ENCODE data around the gene ANO2.

DNA sequence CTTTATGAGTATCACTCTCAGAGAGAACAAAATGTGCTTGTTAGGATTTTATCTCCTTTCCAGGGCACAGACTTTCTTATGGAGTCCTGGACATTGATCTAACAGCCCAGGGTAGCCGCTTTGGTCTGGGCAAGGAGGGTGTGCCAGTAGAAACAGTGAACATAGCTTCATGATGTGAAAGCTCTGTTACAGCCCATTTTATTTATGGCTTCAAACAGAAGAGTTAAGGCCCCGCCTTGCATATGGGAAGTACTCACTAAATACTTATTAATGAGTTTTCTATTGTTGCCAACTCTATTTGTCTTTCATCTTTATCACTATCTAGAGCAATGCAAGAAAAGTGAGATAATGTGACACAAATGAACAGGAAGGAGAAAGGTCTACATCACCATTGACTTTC lies 312.6 kb downstream of the ANO2 start:
- TF ChIP-seq GLIS3 (CRISPR knock-in tag; IDR thresholded peaks at IDR 0.05): no peak
- TF ChIP-seq PPARA (CRISPR knock-in tag; IDR thresholded peaks at IDR 0.05; ENCODE audit: borderline replicate concordance): no peak
- TF ChIP-seq TOX (CRISPR knock-in tag; IDR thresholded peaks at IDR 0.05; ENCODE audit: borderline replicate concordance): no peak
- no peak for TF ChIP-seq ZNF8 (CRISPR knock-in tag; IDR thresholded peaks at IDR 0.05)
- TF ChIP-seq, protein P1, sequence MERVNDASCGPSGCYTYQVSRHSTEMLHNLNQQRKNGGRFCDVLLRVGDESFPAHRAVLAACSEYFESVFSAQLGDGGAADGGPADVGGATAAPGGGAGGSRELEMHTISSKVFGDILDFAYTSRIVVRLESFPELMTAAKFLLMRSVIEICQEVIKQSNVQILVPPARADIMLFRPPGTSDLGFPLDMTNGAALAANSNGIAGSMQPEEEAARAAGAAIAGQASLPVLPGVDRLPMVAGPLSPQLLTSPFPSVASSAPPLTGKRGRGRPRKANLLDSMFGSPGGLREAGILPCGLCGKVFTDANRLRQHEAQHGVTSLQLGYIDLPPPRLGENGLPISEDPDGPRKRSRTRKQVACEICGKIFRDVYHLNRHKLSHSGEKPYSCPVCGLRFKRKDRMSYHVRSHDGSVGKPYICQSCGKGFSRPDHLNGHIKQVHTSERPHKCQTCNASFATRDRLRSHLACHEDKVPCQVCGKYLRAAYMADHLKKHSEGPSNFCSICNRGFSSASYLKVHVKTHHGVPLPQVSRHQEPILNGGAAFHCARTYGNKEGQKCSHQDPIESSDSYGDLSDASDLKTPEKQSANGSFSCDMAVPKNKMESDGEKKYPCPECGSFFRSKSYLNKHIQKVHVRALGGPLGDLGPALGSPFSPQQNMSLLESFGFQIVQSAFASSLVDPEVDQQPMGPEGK (CRISPR knock-in tag; IDR thresholded peaks at IDR 0.05; ENCODE audit: borderline replicate concordance): no peak
- TF ChIP-seq SNAI2 (CRISPR knock-in tag; IDR thresholded peaks at IDR 0.05): no peak
- TF ChIP-seq ARNTL (CRISPR knock-in tag; IDR thresholded peaks at IDR 0.05; ENCODE audit: borderline replicate concordance, low read depth): no peak
- no peak for TF ChIP-seq ZFP3 (CRISPR knock-in tag; IDR thresholded peaks at IDR 0.05)

All from SK-N-SH treated with all-trans-retinoic acid at 6 μM for 48 hours (cell line).